GM18951 (cell line): ENCODE measurements around the gene KIF13A.
"Not testable (repeated sequence)": the region's sequence is repeated elsewhere in the genome, so short reads cannot be mapped to it uniquely, and the experiment has no call there.

Experiments
- POLR2A ChIP-seq: IDR thresholded peaks from 4 replicates; pipeline ENCODE4 v1.6.1; 2011; ENCODE audit warnings: mild to moderate bottlenecking; ENCODE audit not compliant: insufficient read length, insufficient read depth; ENCODE audit errors: extremely low read depth
- in situ Hi-C: fragments of 300-500 bp; cut with MboI; formaldehyde crosslinking; loops from one replicate; pipeline ENCODE4 v1.12.0; 2022; ENCODE audit warnings: low sequenced_read_pairs, mixed read lengths, inconsistent platforms; ENCODE audit not compliant: unreplicated experiment

Gene KIF13A

DNA sequence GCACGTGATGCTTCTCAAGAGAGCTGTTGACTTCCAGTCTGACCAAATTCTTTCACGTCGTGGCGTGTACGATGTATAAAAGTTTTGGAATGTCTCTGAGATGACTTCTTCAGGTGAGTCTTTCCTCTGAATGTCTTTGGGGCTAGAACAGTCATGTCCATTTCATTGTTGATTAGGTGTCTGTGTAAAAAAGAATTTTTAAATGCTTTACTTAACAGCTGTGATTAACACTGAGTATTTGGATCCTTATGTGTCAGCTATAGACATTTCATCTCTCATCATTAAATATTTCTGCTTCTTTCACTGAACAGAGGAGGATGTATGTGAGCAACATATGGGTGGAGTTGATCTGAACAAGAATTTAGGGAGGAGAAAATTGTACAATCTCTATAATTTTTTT lies 29.3 kb upstream of the KIF13A start:
- no peak for TF ChIP-seq POLR2A
- in situ Hi-C loops: no loop called here

- no peak for TF ChIP-seq POLR2A
- in situ Hi-C loops: no loop called here
Observed at GRCh38 chr6:18016133-18016532, 28.7 kb upstream of the KIF13A start.

- in situ Hi-C loops: no loop called here
- no peak for TF ChIP-seq POLR2A
Observed at GRCh38 chr6:18011287-18011686, 23.9 kb upstream of the KIF13A start.

DNA sequence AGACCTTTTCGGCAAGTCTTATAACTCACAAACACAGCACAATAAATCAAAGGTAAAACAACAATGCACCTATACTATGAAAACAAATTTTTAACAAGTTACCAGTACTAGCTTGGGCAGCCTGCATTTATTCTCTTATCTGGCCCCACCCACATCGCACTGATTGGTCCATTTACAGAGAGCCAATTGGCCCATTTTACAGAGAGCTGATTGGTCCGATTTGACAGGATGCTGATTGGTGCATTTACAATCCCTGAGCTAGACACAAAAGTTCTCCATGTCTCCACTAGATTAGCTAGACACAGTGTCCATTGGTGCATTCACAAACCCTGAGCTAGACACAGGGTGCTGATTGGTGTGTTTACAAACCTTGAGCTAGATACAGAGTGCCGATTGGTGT lies 23.1 kb upstream of the KIF13A start:
- in situ Hi-C loops: not testable (repeated sequence)

DNA sequence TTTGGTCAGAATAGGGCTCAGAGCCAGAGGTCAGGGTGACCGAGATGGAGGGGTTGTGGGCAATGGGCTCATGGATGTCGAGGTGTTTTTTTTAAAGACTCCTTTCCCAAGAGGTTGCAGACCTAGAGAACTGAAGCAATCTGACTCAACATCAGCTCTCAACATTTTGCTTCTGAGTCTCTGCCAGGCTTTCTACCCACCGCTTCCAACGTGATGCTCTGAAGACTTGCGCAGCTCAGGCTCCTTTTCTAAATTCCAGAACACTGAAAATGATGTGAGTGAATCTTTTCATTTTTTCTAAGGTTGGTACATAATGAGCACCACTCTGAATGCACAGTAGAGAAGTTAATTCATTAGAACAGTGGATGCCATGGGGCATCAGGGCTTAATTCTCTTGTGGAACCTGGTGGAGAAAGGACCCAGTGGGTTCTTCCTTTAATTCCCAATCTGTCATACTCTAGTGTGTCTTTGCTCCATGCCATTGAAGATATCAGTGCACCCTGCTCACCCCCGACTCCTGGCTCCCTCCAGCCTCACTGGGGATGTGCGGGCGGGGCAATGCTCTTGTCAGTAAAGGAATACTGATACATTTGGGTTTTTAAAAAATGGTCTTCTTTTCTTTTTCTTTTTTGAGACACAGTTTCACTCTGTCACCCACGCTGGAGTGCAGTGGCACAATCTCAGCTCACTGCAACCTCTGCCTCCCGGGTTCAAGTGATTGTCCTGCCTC lies 17.0 kb upstream of the KIF13A start:
- no peak for TF ChIP-seq POLR2A
- in situ Hi-C loops: no loop called here

GRCh38 chr6:17999425-17999824 lies 12.0 kb upstream of the KIF13A start:
- TF ChIP-seq POLR2A: no peak
- in situ Hi-C loops: no loop called here

GRCh38 chr6:17998442-17998841 lies 11.0 kb upstream of the KIF13A start:
- TF ChIP-seq POLR2A: no peak
- in situ Hi-C loops: no loop called here

GRCh38 chr6:17998003-17998402 lies 10.6 kb upstream of the KIF13A start:
- no peak for TF ChIP-seq POLR2A
- in situ Hi-C loops: no loop called here

GRCh38 chr6:17995414-17995813 lies 8.0 kb upstream of the KIF13A start:
- in situ Hi-C loops: no loop called here
- TF ChIP-seq POLR2A: no peak

DNA sequence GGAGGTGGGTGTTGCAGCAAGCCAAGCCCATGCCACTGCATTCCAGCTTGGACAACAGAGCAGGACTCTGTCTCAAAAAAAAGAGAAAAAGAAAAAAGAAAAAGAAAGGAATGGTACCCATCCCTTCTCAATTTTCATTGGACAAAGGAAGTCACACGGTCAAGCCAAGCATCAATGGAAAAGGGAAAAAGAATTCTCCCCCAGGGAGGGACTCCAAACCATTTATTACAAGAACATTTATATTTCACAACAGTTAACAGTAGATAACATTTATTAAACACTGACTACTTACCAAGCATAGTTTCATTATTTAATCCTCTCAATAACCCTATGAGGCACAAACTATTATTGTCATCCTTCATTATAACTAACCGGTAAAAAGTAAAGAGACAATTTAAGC lies 6.6 kb upstream of the KIF13A start:
- no peak for TF ChIP-seq POLR2A
- in situ Hi-C loops: no loop called here

- no peak for TF ChIP-seq POLR2A
- in situ Hi-C loops: no loop called here
Observed at GRCh38 chr6:17988422-17988944, 1.0 kb upstream of the KIF13A start.

DNA sequence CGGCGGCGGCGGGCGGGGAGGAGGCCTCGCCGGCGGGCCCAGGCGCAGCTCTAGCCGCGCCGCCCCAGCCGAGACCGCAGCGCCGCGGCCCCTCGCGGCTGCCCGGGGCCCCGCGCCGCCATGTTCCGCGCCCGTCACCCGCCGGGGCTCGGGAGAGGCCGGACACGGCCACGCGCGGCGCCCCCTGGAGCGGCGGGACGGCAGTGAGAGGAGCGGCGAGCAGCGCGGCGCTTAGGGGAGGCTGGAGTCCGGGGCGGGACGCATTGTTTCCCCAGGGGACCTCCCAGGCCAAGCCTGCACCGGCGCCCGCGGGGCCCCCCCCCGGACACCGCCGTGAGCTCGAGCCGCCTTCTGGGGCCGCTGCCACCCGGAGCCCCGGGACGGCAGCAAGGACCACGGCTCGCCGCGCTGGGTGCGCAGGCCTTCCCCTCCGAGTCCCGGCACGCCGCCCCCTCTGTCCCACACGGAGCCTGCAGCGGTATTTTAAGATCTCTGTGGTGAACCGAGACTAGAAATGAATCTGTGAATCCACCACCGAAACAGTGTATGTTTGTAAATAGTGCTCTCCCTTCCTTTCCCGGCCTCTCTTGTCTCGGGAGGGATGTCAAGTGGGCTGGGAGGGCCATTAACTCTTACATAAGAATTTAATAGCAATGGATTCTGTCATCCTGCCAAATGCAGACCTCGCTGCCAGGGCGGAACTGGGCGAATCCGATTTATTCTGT lies 424 bp upstream of the KIF13A start:
- in situ Hi-C loops: no loop called here

DNA sequence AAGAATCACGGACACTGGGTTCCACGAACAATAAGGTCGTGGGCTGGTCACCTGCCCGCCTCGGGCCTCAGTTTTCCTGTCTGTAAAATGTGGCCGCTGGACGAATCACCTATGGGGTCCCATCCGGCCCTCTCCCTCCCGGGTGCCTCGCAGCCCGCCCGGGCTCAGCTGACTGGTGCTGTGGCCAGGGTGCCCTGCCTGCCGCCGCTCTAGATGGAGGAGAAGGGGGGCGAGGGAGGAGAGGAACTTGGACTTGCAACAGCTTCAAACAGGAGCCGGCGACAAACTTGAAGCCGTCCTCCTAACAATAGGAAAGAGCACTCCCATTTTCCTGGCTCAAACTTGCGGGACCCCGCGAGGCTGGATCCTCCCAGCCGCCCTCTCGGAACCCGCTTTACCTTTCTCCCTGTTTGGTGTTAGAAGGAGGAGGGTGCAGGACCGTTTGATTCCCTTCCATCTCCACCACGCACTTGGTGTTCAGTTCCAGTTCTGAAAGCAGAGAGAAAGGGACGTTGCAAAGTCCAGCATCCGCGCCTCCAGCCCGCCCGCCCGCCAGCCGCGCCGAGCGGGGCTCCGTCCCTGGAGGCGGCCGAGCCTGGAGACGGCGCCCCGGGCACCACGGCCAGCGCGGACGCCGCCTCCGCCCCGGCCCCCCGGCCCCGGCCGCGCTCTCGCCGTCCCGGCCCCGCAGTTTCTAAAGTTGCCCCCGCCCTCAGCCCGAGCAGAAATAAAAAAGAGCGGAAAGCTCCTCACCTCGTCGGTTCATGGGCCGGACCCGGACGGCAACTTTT lies 584 bp downstream of the KIF13A start:
- TF ChIP-seq POLR2A: no peak
- in situ Hi-C loops: no loop called here

More for the DNA sequence above, 424 bp upstream of the KIF13A start:
- TF ChIP-seq POLR2A: no peak

DNA sequence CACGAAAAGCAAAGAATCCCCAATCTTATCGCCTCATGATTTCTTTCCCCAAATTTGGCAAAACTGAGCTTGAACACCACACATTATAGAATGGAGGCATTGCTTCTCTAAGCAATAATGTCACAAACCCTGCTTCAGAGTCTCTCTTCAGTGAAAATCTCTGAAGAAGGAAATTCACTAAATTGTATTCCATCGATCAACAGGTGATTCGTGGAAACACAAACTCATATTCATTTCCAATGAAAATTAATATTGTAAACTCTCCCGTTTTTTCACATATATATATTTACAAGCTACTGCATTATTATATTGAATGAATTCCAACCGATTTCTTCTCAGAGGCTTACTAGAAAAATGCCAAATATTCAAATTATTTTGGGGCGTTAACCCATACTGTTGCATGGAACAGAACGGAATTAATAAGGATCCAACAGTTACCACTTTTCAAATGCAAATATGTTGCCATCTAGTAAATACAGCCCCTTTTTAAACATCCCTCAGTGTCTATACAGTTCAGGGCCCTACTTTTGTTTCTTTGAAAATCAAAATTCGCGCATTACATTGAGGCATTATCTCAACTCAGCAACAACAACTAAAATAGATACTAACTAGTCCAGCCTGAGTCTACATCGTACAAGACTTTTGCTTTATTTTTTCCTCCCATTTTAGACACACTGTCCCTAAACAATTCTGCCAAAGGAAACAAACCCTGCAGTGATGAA lies 1.3 kb downstream of the KIF13A start:
- in situ Hi-C loops: no loop called here
- no peak for TF ChIP-seq POLR2A
